ENCODE results near the gene CSMD2. TPM values are rescaled to one million over a fixed set of nuclear protein-coding genes. Genes with fewer than 3 reads are reported as not detected.

CSMD2 gene
- total and polyA plus RNA-seq, 7 donors: 0.02 to 0.32 (median 0.10) TPM

DNA sequence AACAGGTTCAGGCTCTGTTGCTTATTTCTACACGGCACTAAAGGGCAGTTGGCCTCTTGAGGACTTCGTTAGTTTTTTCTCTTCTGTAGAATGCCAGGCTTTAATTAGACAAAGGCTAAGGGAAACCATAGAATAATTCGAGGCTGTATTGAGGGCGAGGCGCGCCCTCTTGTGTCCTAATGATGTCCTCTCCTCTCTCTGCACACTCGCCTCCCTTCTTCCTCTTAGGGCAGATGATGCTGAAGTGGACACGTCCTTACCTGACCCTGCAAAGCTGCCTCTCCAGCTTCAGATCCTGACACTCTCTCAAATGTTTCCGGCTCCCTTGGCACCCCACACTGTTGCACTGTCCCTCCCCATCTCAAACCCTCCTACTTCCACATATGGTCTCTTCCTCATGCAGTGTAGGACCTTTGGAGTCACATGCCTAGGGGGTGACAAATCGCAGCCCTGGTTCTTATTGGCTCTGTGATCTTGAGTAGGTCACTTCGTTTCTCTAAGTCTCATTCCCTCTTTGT lies 694.5 kb downstream of the CSMD2 start:
- Histone ChIP-seq H3K4me3 (no peak overlapping the region), H3K27me3 (ENCODE audit: insufficient read depth in 3 of 3, low read length in 2 of 3) (no peaks in the 10 kb centered on the region), H3K36me3 (ENCODE audit: insufficient read depth in 1 of 2, low read depth in 1 of 2) (no peaks in the 10 kb centered on the region), H3K27ac (no peak overlapping the region), H3K9me3 (no peaks in the 10 kb centered on the region), H3K4me1 (peaks cover 24% of the 10 kb centered on the region)
- DNase-seq (peak; percentile 72 to 80), ATAC-seq (peak; percentile 54 to 77 (median 68))
- intact Hi-C loops (cut with DNase I): loop anchor here (1.0 to 10.0 kb wide), 5 partner anchors 88 to 175 kb away; no protein-coding TSS in a partner anchor
- peak; percentile 83 for TF ChIP-seq CTCF (IDR thresholded peaks at IDR 0.05)
- 1 to 5% (median 2%) methylated on average over 11 of the region's 11 CpGs for WGBS, 3 donors

- WGBS, 3 donors: 90 to 97% (median 92%) methylated on average over 2 of the region's 2 CpGs
- TF ChIP-seq CTCF (IDR thresholded peaks at IDR 0.05): no peak
- ATAC-seq: no peak
- DNase-seq: no peak
- intact Hi-C loops (cut with DNase I): loop anchor here (1.0 to 10.0 kb wide), 11 partner anchors 87 to 352 kb away; no protein-coding TSS in a partner anchor
- H3K9me3 ChIP-seq: no peaks in the 10 kb centered on the region
- H3K36me3 ChIP-seq (ENCODE audit: insufficient read depth in 1 of 2, low read depth in 1 of 2): no peaks in the 10 kb centered on the region
- no peak overlapping the region for H3K27ac ChIP-seq
- H3K4me1 ChIP-seq: peaks cover 24% of the 10 kb centered on the region
- H3K4me3 ChIP-seq: no peak overlapping the region
- no peaks in the 10 kb centered on the region for H3K27me3 ChIP-seq (ENCODE audit: insufficient read depth in 3 of 3, low read length in 2 of 3)
Measured at GRCh38 chr1:33469691-33470090, 695.3 kb downstream of the CSMD2 start.

DNA sequence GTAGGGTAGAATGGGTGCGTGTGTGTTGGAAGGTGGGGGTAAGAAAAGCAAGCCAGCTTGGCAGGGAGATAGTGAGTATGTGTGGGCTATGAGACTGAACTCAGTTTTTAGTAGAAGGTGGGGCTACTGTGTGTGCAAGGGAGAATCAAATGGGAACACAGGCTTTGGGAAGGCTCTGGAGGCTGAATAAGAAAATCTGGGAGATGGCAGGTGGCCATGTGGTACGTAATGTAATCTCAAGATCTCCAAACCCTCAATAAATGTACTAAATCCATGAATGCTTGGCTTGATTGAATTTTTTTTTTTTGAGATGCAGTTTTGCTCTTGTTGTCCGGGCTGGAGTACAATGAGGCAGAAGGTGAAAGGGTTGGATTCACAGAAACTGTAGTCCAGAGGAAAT lies 696.1 kb downstream of the CSMD2 start:
- ATAC-seq: no peak
- H3K9me3 ChIP-seq: no peaks in the 10 kb centered on the region
- intact Hi-C loops (cut with DNase I): loop anchor here (2.0 to 10.0 kb wide), 6 partner anchors 102 to 352 kb away; no protein-coding TSS in a partner anchor
- no peaks in the 10 kb centered on the region for H3K36me3 ChIP-seq (ENCODE audit: insufficient read depth in 1 of 2, low read depth in 1 of 2)
- 85 to 89% (median 86%) methylated on average over 3 of the region's 3 CpGs for WGBS, 3 donors
- no peak for DNase-seq
- H3K4me3 ChIP-seq: no peak overlapping the region
- H3K4me1 ChIP-seq: peaks cover 23% of the 10 kb centered on the region
- H3K27me3 ChIP-seq (ENCODE audit: insufficient read depth in 3 of 3, low read length in 2 of 3): no peaks in the 10 kb centered on the region
- TF ChIP-seq CTCF (IDR thresholded peaks at IDR 0.05): no peak
- no peak overlapping the region for H3K27ac ChIP-seq

DNA sequence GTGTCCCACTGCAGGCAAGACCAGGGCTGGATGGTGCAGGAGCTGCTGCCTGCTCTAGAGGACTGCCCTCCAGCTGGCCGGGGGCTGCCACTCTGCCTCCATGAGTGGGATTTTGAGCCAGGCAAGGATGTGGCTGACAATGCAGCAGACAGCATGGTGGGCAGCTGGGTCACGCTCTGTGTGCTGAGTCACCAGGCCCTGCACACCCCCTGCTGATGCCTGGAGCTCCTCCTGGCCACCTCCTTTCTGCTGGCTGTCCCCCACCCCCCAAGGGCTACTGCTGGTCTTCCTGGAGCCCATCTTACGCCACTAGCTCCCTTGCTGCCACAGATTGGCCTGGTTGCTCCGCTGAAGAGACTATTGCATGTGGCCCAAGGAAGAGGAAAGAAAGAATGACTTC lies 696.5 kb downstream of the CSMD2 start:
- Histone ChIP-seq H3K27ac (no peak overlapping the region), H3K9me3 (no peaks in the 10 kb centered on the region), H3K4me1 (peaks cover 19% of the 10 kb centered on the region), H3K36me3 (ENCODE audit: insufficient read depth in 1 of 2, low read depth in 1 of 2) (no peaks in the 10 kb centered on the region), H3K27me3 (ENCODE audit: insufficient read depth in 3 of 3, low read length in 2 of 3) (no peaks in the 10 kb centered on the region), H3K4me3 (no peak overlapping the region)
- ATAC-seq (no peak), DNase-seq (no peak)
- WGBS, 3 donors: 90 to 95% (median 93%) methylated on average over 4 of the region's 4 CpGs
- intact Hi-C loops (cut with DNase I): loop anchor here (2.0 to 10.0 kb wide), 6 partner anchors 101 to 351 kb away; no protein-coding TSS in a partner anchor
- no peak for TF ChIP-seq CTCF (IDR thresholded peaks at IDR 0.05)

DNA sequence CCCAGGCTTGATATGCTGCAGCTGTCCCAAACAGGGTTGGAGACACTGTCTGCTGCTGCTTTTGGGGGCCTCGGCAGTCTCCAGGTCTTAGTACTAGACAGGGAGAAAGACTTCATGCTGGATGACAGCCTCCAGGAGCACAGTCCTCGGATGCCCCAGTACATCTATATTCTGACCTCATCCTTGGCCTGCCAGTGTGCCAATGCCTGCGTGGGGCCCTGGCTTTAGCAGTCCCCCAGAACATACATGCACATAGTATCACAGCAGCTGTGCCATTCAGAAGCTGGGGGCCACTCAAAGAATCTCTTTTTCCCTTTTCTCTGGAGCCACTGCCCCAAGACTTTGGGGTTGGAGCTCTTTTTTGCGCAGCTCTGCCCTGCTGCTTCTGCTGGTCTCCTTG lies 697.0 kb downstream of the CSMD2 start:
- 68 to 73% (median 69%) methylated on average over 4 of the region's 4 CpGs for WGBS, 3 donors
- H3K4me1 ChIP-seq: peaks cover 18% of the 10 kb centered on the region
- intact Hi-C loops (cut with DNase I): loop anchor here (2.0 to 10.0 kb wide), 6 partner anchors 101 to 351 kb away; no protein-coding TSS in a partner anchor

More for the DNA sequence above, 697.0 kb downstream of the CSMD2 start:
- Histone ChIP-seq H3K9me3 (no peaks in the 10 kb centered on the region), H3K4me3 (no peak overlapping the region), H3K36me3 (ENCODE audit: insufficient read depth in 1 of 2, low read depth in 1 of 2) (no peaks in the 10 kb centered on the region), H3K27ac (no peak overlapping the region), H3K27me3 (ENCODE audit: insufficient read depth in 3 of 3, low read length in 2 of 3) (no peaks in the 10 kb centered on the region)
- DNase-seq (no peak), ATAC-seq (no peak)
- TF ChIP-seq CTCF (IDR thresholded peaks at IDR 0.05): no peak

All from psoas muscle (tissue), 8 donors.